SH-SY5Y (cell line): ENCODE data around the gene ZBED2.

Experiments used
- GATA2 ChIP-seq: IDR thresholded peaks from 2 replicates; pipeline ENCODE4 v1.6.1; 2011; ENCODE audit warnings: mild to moderate bottlenecking, low read depth, low read length
- GATA3 ChIP-seq: IDR thresholded peaks from 2 replicates; pipeline ENCODE4 v1.6.1; 2011; ENCODE audit warnings: low read depth, mild to moderate bottlenecking, low read length, moderate library complexity

- no peak for TF ChIP-seq GATA3
- no peak for TF ChIP-seq GATA2
Measured at GRCh38 chr3:111588527-111588926, 6.6 kb downstream of the ZBED2 start.
